Activated CD4-positive, alpha-beta T cell treated with anti-CD3 and anti-CD28 coated beads, Interleukin-2, Interleukin-6, amounts not matched to agents 100 ng/mL and 50 ng/mL, durations not matched to agents 16 hours and 8 hours (primary cell): ENCODE results near the gene SF3B2.
"Not testable (repeated sequence)": the region's sequence is repeated elsewhere in the genome, so short reads cannot be mapped to it uniquely, and the experiment has no call there.

Source experiments
- DNase-seq: peaks from one replicate; pipeline ENCODE4 v3.0.0-alpha.2; 2020

SF3B2 gene

GRCh38 chr11:66020212-66020611, 32.0 kb upstream of the SF3B2 start:
- no peak for DNase-seq

DNA sequence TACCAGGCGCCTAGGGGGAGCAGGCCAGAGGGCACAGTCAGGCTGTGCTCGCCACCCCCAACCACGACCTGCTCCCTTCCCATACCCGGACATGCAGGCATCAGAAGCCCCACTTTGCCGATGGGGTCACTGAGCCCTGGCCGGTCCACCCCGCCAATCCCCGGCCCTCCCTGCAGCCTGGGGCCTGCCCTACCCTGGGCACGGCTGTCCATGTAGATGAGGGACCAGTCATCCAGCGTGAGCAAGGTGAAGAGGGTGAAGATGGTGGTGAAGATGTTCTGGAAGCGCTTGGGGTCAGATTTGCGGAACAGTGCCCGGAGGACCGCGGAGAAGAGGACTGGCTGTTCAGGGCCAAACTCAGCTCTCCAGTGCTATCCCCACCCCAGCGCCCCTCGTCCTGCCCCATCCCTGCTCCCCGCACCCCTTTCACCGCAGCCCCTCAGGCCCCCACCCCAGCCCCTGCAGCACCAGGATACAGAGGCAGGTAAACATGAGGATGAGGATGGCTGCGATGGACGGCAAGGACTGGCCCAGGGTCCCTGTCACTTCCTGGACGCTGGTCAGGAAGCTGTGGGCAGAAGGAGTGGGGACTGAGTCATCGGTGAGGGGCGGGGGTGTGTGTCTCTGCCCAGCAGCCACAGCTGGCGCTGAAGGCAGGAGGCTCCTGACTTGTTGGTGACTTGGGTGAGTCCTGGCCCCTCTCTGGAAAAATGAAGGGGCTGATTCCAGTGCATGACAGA, 31.4 kb upstream of the SF3B2 start:
- DNase-seq = peak; percentile 57

- peak; percentile 86 for DNase-seq
Measured at GRCh38 chr11:66022401-66023185, 29.6 kb upstream of the SF3B2 start.

DNA sequence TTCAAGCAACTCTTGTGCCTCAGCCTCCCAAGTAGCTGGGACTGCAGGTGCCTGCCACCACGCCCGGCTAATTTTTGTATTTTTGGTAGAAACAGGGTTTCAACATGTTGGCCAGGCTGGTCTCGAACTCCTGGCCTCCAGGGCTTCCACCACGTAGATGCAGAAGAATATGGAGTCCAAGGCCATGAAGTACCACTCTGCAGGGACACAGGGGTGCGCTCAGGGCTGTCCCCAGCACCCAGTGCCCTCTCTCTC, 29.1 kb upstream of the SF3B2 start:
- DNase-seq = not testable (repeated sequence)

- DNase-seq = no peak
Measured at GRCh38 chr11:66026017-66026529, 26.1 kb upstream of the SF3B2 start, which contains the start of gene CATSPER1. Gene CATSPER1 (minus strand): TSS chr11:66026479. CDS start chr11:66026379, 100 bp downstream.

DNA sequence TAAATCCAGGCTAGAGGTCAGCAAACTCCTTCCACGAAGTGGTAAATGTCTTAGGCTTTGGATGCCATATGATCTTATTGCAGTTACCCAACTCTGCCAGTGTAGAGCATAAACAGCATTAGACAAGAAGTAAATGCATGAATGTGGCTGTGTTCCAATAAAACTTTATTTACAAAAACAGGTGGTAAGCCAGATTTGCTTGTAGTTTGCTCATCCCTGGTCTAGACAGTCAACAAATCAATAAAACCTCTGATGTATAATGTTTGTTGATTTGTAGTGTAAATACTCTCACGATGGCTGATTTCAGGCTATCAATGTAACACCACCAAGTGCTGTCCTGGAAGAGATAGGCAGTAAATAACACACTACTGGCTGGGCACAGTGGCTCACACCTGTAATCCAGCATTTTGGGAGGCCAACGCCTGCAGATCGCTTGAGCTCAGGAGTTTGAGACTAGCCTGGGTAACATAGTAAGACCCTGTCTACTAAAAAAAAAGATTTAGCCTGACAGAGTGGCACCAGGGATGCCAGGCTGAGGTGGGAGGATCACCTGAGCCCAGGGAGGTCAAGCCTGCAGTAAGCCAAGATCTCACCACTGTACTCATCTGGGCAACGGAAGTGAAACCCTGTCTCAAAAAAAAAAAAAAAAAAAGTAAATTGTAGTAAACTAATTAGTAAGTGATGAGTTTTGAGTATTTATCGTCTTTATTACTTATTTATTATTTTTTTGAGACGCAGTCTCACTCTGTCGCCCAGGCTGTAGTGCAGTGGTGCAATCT, 19.0 kb upstream of the SF3B2 start:
- DNase-seq = no peak

- no peak for DNase-seq
Measured at GRCh38 chr11:66035653-66036333, 16.4 kb upstream of the SF3B2 start.

GRCh38 chr11:66036334-66036710, 15.8 kb upstream of the SF3B2 start:
- no peak for DNase-seq

DNA sequence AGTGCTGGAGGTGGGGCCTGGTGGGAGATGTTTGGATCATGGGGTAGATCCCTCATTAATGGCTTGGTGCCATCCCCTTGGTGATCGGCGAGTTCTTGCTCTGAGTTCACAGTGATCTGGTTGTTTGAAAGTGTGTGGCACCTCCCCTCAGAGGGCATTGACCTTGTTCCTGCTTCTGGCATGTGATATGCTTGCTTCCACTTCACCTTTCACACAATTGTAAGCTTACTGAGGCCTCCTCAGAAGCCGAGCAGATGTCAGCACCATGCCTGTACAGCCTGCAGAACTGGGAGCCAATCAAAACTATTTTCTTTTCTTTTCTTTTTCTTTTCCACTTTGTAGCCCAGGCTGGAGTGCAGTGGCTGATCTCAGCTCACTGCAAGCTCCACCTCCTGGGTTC, 14.8 kb upstream of the SF3B2 start:
- DNase-seq = no peak

GRCh38 chr11:66039765-66040164, 12.4 kb upstream of the SF3B2 start:
- DNase-seq = no peak

DNA sequence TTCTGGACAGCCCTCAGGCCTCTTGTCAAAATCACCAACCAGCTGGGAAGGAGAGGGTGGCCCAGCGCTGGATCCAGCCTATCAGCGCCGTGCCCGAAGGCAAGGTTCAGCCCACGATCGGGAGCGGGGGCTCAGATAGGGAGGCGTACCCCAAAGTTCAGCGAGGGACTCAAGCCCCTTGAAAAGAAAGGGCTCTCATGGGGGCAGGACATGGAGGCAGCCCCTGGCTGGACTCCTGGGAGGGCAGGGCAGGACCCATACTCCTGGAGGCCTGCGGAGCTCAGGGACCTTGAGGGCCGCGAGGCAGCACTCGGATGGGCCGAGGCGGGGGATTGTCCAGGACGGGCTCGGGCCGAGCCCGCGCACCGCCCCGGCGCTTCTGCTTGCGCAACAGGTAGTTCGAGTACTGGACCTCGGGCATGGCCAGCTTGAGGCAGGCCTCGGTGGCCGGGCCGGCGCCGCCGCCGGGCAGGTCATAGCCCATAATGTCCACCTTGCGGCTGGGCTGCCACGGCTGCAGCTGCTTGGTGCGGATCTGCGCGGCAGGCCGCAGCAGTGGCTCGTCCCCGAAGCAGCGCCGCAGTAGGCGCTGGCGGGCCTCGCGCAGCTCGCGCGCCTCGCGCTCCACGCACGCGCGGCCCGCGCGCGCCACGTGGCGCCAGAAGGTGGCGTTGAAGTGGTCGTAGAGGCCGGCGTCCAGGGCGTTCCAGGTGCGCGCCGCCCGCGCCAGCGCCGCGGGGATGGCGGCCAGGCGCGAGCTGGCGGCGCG, 9.8 kb upstream of the SF3B2 start:
- DNase-seq = no peak

- no peak for DNase-seq
Measured at GRCh38 chr11:66042996-66043906, 8.9 kb upstream of the SF3B2 start.

DNA sequence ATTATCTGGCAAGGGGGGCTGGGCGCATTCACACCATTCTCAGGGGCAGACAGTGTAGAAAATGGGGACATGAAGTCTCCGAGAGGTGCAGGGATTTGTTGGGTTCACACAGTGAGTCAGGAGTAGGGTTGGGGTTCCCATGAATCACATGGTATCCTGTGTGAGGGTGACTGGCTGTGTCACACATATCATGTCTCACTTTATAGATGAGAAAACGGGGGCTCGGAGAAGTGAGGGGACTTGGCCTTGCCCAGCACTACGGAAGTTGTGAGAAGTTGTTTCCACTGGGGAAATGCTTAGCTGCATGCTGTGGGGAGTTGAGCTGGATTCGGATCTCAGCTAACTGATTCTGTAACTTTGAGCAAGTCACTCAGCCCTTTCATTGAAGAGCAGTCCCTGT, 7.4 kb upstream of the SF3B2 start:
- no peak for DNase-seq

DNA sequence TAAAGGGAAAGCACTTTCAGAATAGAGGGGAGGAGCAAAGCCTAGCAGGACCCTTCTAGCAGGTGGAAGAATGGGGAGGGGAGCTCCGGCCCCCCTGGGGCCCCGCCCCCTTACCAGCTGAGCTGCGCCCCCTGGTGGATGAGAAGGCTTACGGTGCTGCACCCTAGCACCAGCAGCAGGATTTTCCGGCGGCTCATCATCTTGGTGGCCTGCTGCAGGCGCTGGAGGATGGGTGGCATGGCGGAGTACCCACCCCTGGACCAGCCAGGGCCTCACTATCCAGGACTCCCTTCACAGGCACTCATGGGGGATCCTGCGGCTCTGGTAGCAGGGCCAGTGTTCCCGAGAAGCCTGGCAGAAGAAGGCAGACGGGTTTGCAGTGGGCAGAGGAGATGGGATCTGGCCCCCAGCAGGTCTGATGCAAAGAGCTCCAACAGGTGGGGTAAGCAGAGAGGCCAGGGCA, 7.0 kb upstream of the SF3B2 start:
- peak; percentile 89 for DNase-seq

- DNase-seq = no peak
Measured at GRCh38 chr11:66046901-66047300, 5.3 kb upstream of the SF3B2 start.

DNA sequence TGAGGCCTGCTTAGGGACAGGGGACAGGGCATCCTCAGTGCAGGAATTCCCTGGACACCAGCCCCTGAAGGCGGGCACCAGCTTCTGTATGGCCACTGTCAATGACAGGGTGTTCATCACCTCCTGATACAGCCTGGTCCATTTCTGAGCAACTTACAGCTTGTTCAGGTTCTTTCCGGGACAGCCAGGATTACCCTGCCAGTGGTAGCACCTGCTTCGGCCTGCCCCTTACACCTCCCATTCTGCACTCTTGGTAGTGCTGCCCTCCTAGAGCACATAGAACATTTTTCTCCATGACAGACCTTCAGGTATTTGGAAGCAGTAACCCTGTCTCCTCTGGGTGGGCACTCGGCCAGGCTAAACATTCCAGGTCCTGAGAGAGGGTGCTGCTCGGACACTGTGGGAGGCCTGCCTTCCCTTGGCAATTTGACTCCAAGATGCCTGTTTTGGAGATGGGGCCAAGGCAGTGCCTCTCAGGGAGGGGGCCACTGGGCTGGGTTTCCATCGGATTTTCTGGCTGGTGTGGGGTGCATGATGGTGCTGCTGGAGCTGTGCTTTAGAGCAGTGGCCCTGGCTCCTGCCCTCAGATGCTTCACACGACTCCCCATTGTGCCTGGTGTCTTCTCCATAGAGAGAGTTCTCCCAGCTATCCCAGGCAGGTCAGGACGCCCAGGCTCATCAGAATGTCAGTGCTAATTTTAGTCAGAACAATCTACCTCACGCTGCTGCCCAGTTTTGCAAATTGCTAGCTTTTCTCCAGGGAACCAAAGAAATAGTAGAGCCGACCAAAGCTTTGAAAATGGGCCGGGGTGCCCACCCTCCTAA, 4.4 kb upstream of the SF3B2 start:
- DNase-seq = no peak

- DNase-seq = no peak
Measured at GRCh38 chr11:66048547-66049323, 3.4 kb upstream of the SF3B2 start, which contains the start of gene GAL3ST3. Gene GAL3ST3 (minus strand): TSS chr11:66049161. CDS start chr11:66045415, 3,746 bp downstream.

GRCh38 chr11:66050581-66051231, 1.5 kb upstream of the SF3B2 start:
- DNase-seq = no peak

DNA sequence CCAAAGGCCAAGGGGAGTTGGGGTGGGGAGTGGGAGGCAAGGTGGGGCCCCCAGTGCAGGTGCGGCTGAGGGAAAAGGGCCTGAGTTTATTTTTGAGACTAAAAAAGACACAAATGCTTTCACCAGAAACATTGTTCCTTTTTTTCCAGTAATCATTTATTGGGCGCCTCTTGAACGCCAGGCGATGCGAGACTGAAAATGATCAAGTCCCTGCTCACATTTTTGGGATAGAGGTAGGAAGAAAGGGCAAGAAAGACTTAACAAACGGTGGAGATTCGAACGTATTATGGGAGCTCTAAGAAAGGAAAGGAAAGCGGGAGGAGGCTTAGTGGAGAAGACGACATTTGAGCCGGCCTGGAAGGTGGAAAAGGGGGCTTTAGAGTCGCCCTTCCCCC, 796 bp upstream of the SF3B2 start:
- DNase-seq = no peak
